Left ventricle myocardium inferior (tissue), 1 donor: ENCODE results near the gene PLAAT3. TPM values are rescaled to one million over a fixed set of nuclear protein-coding genes. Genes with fewer than 3 reads are reported as not detected.
"Not testable (repeated sequence)": the region's sequence is repeated elsewhere in the genome, so short reads cannot be mapped to it uniquely, and the experiment has no call there.

Experiments used
- DNase-seq: peaks from one replicate; pipeline ENCODE4 v3.0.0-alpha.2; 2020
- H3K27ac ChIP-seq: fragments of 200-600 bp; replicated peaks from 2 replicates; pipeline ENCODE4 v1.8.0; 2021
- H3K27me3 ChIP-seq: fragments of 200-600 bp; 2 replicates; pipeline ENCODE4 v1.8.0; 2021; ENCODE audit warnings: low read depth
- H3K36me3 ChIP-seq: fragments of 200-600 bp; 2 replicates; pipeline ENCODE4 v1.8.0; 2021
- H3K4me1 ChIP-seq: fragments of 200-600 bp; 2 replicates; pipeline ENCODE4 v1.8.0; 2021
- H3K4me3 ChIP-seq: fragments of 200-600 bp; 2 replicates; pipeline ENCODE4 v1.8.0; 2021; ENCODE audit warnings: mild to moderate bottlenecking, moderate library complexity
- H3K9me3 ChIP-seq: fragments of 200-600 bp; replicated peaks from 2 replicates; pipeline ENCODE4 v1.8.0; 2021
- CTCF ChIP-seq: fragments of 200-600 bp; IDR thresholded peaks from 2 replicates; pipeline ENCODE4 v1.8.0; 2021; ENCODE audit warnings: antibody characterized with exemption, mild to moderate bottlenecking, borderline replicate concordance
- intact Hi-C: fragments of 100-400 bp; cut with micrococcal nuclease; formaldehyde crosslinking; loops from one replicate; pipeline ENCODE4 v1.11.0; 2022
- total RNA-seq: library from RNA; stranded (reverse); fragmentation: NEBNext Ultra II Directional; extraction: Animal tissue kit (Norgen Biotek cat#: 25700); gene quantifications from one replicate; pipeline ENCODE4 v1.2.1, GENCODE V29; 2021
- donor health status: DM: no; HTN: yes; CAD: no; lungs with severe emphysema.

Gene PLAAT3
- total RNA-seq, 1 donor from 2014 or later: 144 TPM

- H3K9me3 ChIP-seq: no peaks in the 10 kb centered on the region
- H3K36me3 ChIP-seq: no peaks in the 10 kb centered on the region
- DNase-seq: no peak
- H3K27ac ChIP-seq: no peak overlapping the region
- no peak overlapping the region for H3K4me3 ChIP-seq
- intact Hi-C loops: no loop called here
- H3K27me3 ChIP-seq: no peaks in the 10 kb centered on the region
- peaks cover 14% of the 10 kb centered on the region for H3K4me1 ChIP-seq
- no peak for TF ChIP-seq CTCF
Measured at GRCh38 chr11:63532117-63532516, 82.1 kb downstream of the PLAAT3 start.

- H3K4me1 ChIP-seq, DNase-seq, H3K36me3 ChIP-seq, intact Hi-C loops, H3K9me3 ChIP-seq, H3K27ac ChIP-seq, H3K4me3 ChIP-seq, H3K27me3 ChIP-seq: not testable (repeated sequence)
Measured at GRCh38 chr11:63531074-63531792, 83.0 kb downstream of the PLAAT3 start.

- Histone ChIP-seq H3K36me3 (no peaks in the 10 kb centered on the region), H3K4me3 (no peak overlapping the region), H3K27me3 (no peaks in the 10 kb centered on the region), H3K27ac (no peak overlapping the region), H3K4me1 (no peaks in the 10 kb centered on the region), H3K9me3 (no peaks in the 10 kb centered on the region)
- DNase-seq: no peak
- intact Hi-C loops: no loop called here
- no peak for TF ChIP-seq CTCF
Measured at GRCh38 chr11:63530021-63530420, 84.2 kb downstream of the PLAAT3 start.

- H3K27ac ChIP-seq, H3K4me3 ChIP-seq, DNase-seq, H3K27me3 ChIP-seq, intact Hi-C loops, H3K36me3 ChIP-seq, H3K9me3 ChIP-seq, H3K4me1 ChIP-seq: not testable (repeated sequence)
Measured at GRCh38 chr11:63529373-63529772, 84.9 kb downstream of the PLAAT3 start.

GRCh38 chr11:63528729-63529278, 85.4 kb downstream of the PLAAT3 start:
- intact Hi-C loops, H3K4me3 ChIP-seq, H3K27ac ChIP-seq, H3K36me3 ChIP-seq, H3K27me3 ChIP-seq, H3K4me1 ChIP-seq, DNase-seq, H3K9me3 ChIP-seq: not testable (repeated sequence)

GRCh38 chr11:63528156-63528555, 86.1 kb downstream of the PLAAT3 start:
- H3K4me3 ChIP-seq, H3K27ac ChIP-seq, intact Hi-C loops, DNase-seq, H3K36me3 ChIP-seq, H3K4me1 ChIP-seq, H3K27me3 ChIP-seq: not testable (repeated sequence)
- H3K9me3 ChIP-seq: peaks cover 15% of the 10 kb centered on the region

GRCh38 chr11:63527667-63528066, 86.6 kb downstream of the PLAAT3 start:
- no peak for TF ChIP-seq CTCF
- no peak overlapping the region for H3K27ac ChIP-seq
- no peaks in the 10 kb centered on the region for H3K4me1 ChIP-seq
- no peaks in the 10 kb centered on the region for H3K36me3 ChIP-seq
- intact Hi-C loops: no loop called here
- DNase-seq: no peak
- no peak overlapping the region for H3K4me3 ChIP-seq
- peaks cover 5% of the 10 kb centered on the region for H3K27me3 ChIP-seq
- peaks cover 20% of the 10 kb centered on the region for H3K9me3 ChIP-seq

Other genes starting within 250 kb of the PLAAT3 start
- not detected for gene SLC22A9, start 244.6 kb downstream of the PLAAT3 start, total RNA-seq
- gene PLAAT5, start 123.3 kb downstream of the PLAAT3 start, total RNA-seq: 1.4 TPM
- 0.25 TPM for gene LGALS12, start 108.3 kb downstream of the PLAAT3 start, total RNA-seq
- 15.5 TPM for gene PLAAT4, start 77.6 kb downstream of the PLAAT3 start, total RNA-seq
- not detected for gene PLAAT2, start 51.1 kb downstream of the PLAAT3 start, total RNA-seq
- gene ATL3, start 56.9 kb upstream of the PLAAT3 start, total RNA-seq: 13.4 TPM
- gene RTN3, start 67.1 kb upstream of the PLAAT3 start, total RNA-seq: 45.0 TPM
- gene ZFTA, start 154.3 kb upstream of the PLAAT3 start, total RNA-seq: 11.5 TPM
- 14.0 TPM for gene SPINDOC, start 199.0 kb upstream of the PLAAT3 start, total RNA-seq
- gene MARK2, start 224.7 kb upstream of the PLAAT3 start, total RNA-seq: 36.6 TPM